COR-L47 (cell line): ENCODE measurements around the gene MIS18BP1.
"Not testable (repeated sequence)": the region's sequence is repeated elsewhere in the genome, so short reads cannot be mapped to it uniquely, and the experiment has no call there.

Experiments used
- DNase-seq: peaks from one replicate; lab custom pipeline; 2025; lab: John Stamatoyannopoulos, UW

The MIS18BP1 gene

DNA sequence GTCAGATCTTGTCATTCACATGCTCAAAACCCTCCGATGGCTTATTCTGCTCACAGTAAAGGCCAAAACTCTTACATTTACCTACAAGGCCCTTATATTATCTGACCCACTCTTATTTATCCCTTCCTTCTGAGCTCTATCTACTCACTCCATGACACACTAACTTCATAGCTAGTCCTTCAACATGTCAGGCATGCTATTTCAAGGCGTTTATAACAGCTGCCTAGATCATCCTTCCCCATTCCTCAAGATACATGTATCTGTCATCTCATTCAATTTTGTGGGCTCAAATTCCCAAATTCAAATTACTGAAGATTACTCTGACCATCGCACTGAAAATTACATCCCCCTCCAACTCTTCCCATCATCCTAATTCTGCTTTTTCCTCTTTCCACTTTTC is 6.9 kb downstream of the MIS18BP1 start:
- no peak for DNase-seq

GRCh38 chr14:45242706-45243105 is 10.3 kb downstream of the MIS18BP1 start:
- no peak for DNase-seq

DNA sequence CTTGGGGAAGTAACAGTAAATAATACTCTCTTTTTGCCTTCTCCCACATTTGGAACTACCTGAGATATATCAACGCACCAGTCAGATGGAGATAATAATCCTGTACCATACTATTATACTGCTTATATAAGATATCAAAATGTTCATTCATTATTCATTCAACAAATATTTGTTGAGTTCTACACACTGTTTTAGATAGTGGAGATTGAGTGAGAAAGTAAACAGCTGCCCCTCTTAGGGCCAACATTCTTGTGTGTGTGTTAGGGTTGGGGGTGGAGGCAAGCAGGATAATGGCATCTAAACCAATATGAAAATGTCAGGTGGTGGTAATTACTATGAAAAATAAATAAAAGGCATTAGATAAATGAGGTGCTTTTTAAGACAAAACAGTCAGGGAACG is 14.0 kb downstream of the MIS18BP1 start:
- no peak for DNase-seq

- no peak for DNase-seq
Observed at GRCh38 chr14:45227566-45227965, 25.4 kb downstream of the MIS18BP1 start.

GRCh38 chr14:45222485-45223262 is 30.3 kb downstream of the MIS18BP1 start:
- no peak for DNase-seq

DNA sequence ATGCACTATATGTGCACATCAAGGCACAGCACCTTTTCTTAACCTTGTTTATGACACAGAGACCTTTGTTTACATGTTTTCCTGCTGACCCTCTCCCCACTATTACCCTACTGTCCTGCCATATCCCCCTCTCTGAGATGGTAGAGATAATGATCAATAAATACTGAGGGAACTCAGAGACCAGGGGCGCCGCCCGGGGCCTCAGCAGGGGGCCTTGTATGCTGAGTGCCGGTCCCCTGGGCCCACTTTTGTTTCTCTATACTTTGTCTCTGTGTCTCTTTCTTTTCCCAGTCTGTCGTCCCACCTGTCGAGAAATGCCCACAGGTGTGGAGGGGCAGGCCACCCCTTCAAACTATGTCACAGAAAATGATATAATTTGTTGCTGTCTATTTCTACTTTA is 38.7 kb downstream of the MIS18BP1 start:
- DNase-seq = not testable (repeated sequence)

GRCh38 chr14:45213716-45214115 is 39.3 kb downstream of the MIS18BP1 start:
- DNase-seq = not testable (repeated sequence)

DNA sequence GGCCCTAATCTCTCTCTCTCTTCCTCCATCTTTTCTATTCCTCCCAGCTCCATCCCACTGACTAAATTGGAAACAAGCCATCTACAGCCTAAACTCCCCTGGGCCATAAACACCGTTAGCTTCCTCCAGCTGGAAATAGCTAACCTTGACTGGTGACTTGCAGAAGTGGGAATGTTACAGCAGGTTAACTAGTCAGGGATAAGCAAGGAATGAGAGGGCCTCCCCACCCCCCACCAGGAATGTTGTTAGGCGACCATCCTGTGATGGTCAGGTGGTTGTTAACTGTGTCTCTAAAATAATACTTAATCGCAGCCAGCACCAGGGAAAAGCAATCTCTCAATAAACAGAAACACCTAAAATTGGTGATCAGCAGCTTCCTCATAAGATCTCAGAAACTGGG is 40.8 kb downstream of the MIS18BP1 start:
- no peak for DNase-seq

DNA sequence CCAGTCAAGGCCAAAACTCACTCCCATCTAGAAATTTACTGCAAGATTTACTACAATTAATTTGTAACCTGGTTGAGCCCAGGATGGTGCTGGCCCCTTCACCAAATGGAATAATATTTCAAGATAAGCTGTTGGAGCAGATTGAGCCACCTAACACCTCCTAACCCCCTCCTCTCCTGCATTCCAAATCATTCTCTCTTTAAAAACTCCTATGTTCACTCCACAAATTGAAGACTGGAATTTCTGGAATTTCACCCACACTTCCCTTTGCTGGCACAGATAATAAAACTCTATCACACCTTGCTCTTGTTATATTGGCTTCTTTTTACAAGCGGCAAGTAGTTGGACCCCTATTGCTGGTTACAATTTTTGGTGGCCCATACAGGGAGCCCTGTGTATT is 41.7 kb downstream of the MIS18BP1 start:
- DNase-seq = no peak

- DNase-seq = no peak
Observed at GRCh38 chr14:45210159-45210558, 42.8 kb downstream of the MIS18BP1 start.

GRCh38 chr14:45204241-45204640 is 48.8 kb downstream of the MIS18BP1 start:
- no peak for DNase-seq

DNA sequence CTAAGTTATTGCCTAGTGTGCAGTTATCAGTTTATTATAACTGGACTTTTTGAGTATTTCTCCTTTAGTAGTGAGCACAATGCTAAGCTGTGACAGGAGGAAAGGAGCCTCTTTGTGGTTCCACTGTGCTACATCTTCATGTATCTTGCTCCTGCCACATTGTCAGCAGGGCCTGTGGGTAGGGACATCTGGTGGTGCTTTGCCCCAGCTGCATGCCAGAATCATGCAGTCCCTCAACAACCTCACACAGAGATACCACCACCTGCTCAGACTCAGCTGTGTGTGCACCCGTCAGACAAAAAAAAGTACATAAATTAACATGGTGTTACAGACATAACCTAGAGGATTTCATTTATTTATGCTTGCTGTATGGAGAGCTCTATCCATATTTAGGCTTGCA is 51.1 kb downstream of the MIS18BP1 start:
- peak; percentile 5 for DNase-seq

- no peak for DNase-seq
Observed at GRCh38 chr14:45199230-45199629, 53.8 kb downstream of the MIS18BP1 start.

- DNase-seq = no peak
Observed at GRCh38 chr14:45198551-45198950, 54.5 kb downstream of the MIS18BP1 start.

- no peak for DNase-seq
Observed at GRCh38 chr14:45194964-45195363, 58.0 kb downstream of the MIS18BP1 start.

DNA sequence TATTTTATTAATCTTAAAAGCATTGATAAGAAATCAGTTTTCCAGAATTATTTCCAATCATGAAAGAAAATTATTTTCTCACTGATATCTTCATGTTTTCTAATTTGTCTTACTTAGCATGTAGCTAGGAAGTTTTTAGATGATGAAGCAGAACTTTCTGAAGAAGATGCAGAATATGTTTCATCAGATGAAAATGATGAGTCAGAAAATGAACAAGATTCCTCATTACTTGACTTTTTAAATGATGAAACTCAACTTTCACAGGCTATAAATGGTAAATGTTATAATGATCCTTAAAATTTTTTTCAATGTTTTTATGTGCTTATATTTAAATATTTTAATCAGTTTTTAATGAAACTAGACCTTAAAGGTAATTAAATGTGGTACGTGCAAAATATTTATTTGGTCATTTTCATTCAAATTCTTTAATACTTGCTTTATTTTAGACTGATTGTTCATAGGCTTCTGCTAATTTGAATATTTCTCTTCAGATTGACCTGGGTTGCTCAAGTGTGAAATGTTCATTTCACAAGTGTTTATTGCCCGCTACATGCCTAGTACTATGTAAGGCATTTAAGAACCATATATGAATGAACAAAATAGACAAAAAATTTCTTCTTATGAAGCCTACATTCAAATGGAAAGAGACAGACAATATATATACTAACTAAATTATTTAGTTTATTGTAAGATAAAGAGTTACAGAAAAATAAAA is 67.7 kb downstream of the MIS18BP1 start:
- DNase-seq = no peak

- no peak for DNase-seq
Observed at GRCh38 chr14:45181806-45182205, 71.2 kb downstream of the MIS18BP1 start.

- no peak for DNase-seq
Observed at GRCh38 chr14:45181329-45181728, 71.7 kb downstream of the MIS18BP1 start.

GRCh38 chr14:45177076-45177475 is 75.9 kb downstream of the MIS18BP1 start:
- no peak for DNase-seq

DNA sequence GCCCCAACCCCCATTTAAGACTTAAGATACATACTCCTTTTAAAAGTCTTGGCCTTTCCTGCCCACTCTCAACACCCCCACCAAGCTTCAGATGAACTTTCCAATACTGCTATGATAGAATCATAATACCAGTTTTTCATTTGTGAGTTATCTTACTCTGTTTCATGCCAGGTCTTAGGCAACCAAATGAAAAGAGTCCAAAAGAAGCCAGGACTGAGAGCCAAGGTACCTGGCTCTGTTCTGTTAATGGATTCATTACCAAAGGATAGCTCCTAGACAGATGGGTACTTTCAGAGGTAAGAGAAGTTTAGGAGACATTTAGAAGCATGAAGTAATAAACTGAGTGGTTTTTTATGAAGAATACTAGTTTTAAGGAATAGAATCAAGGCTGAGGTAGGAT is 83.1 kb downstream of the MIS18BP1 start:
- DNase-seq = no peak

DNA sequence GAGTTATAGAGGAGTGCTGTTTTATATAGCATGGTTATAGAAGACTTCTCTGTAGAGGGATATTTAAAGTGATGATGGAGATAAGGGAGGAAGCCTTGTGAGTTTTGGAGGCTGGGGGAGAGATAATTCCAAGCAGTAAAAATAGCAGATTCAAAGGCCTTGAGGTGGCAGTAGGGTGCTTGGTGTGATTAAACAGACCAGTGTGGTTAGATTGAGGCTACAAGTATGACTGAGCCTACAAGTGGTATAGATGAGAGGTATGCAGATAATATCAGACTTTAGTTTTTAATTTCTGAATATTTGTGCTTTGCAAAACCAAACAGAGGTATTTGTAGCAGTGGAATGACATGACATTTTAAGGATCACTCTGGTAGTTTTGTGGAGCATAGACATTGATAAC is 96.9 kb downstream of the MIS18BP1 start:
- DNase-seq = no peak
